K562 (cell line): ENCODE results near the gene DPH1. TPM values are rescaled to one million over a fixed set of nuclear protein-coding genes. Genes with fewer than 3 reads are reported as not detected.

Source experiments
- BRF2 ChIP-seq: IDR thresholded peaks from 3 replicates; pipeline ENCODE4 v1.6.1; 2011; ENCODE audit warnings: borderline replicate concordance, mild to moderate bottlenecking; ENCODE audit not compliant: insufficient read length, insufficient read depth
- ELF1 ChIP-seq: fragments of 200-800 bp; sonication (Bioruptor generic); IDR thresholded peaks from 2 replicates; pipeline ENCODE4 v1.6.1; 2016; ENCODE audit warnings: missing genetic modification characterization, missing compliant biosample characterization
- ERF ChIP-seq: fragments of 450-650 bp; formaldehyde crosslinking; IDR thresholded peaks from 2 replicates; pipeline ENCODE4 v1.4.0; 2020; ENCODE audit warnings: mild to moderate bottlenecking, mixed read lengths
- FIP1L1 ChIP-seq: fragments of 200-400 bp; formaldehyde crosslinking; IDR thresholded peaks from 2 replicates; pipeline ENCODE4 v1.6.1; 2018; ENCODE audit warnings: mild to moderate bottlenecking, low read depth, low read length; ENCODE audit not compliant: poor library complexity, severe bottlenecking
- HNRNPLL ChIP-seq: fragments of 200-400 bp; formaldehyde crosslinking; IDR thresholded peaks from 2 replicates; pipeline ENCODE4 v1.6.1; 2017; ENCODE audit warnings: low read length, low read depth, mild to moderate bottlenecking; ENCODE audit not compliant: poor library complexity, severe bottlenecking
- MEF2D ChIP-seq: conservative IDR thresholded peaks from 2 replicates; pipeline ENCODE4 v1.6.1; 2016; ENCODE audit warnings: low read depth, missing genetic modification characterization, missing compliant biosample characterization
- NR2C1 ChIP-seq, 2 experiments: fragments of 450-650 bp; IDR thresholded peaks; 2 replicates each; pipeline ENCODE4 v1.6.1; 2017; ENCODE audit warnings: mild to moderate bottlenecking in 2 of 2, antibody characterized with exemption in 1 of 2, inconsistent platforms in 1 of 2, missing compliant biosample characterization in 1 of 2, missing genetic modification characterization in 1 of 2
- PHF20 ChIP-seq: fragments of 450-650 bp; IDR thresholded peaks from 2 replicates; pipeline ENCODE4 v1.6.1; 2018; ENCODE audit not compliant: partially characterized antibody
- PHTF2 ChIP-seq: fragments of 250-450 bp; sonication (Bioruptor Pico); IDR thresholded peaks from 2 replicates; pipeline ENCODE4 v1.5.0; 2021; ENCODE audit warnings: mild to moderate bottlenecking
- POLR2A ChIP-seq: fragments of 450-650 bp; conservative IDR thresholded peaks from 2 replicates; pipeline ENCODE4 v1.6.1; 2016
- RBBP5 ChIP-seq: fragments of 200-600 bp; sonication (generic); IDR thresholded peaks from 2 replicates; pipeline ENCODE4 v1.6.1; 2012; ENCODE audit warnings: borderline replicate concordance, mild to moderate bottlenecking, low read length, control low read depth, inconsistent platforms; ENCODE audit not compliant: insufficient read depth, poor library complexity, severe bottlenecking
- RFX5 ChIP-seq: IDR thresholded peaks from 2 replicates; pipeline ENCODE4 v1.6.1; 2011; ENCODE audit warnings: low read depth, mild to moderate bottlenecking, improper control_type of control experiment, low read length
- ZNF253 ChIP-seq: fragments of 250-450 bp; sonication (Bioruptor Pico); conservative IDR thresholded peaks from 2 replicates; pipeline ENCODE4 v1.6.1; 2021; ENCODE audit warnings: mild to moderate bottlenecking
- polyA plus RNA-seq, 8 experiments: library from polyadenylated mRNA; depleted of rRNA in 4 of 8; stranded (reverse) in 5 of 8; unstranded in 3 of 8; fragments of >200 nt; fragmentation: Nextera tagmentation in 2 of 8; fragmentation: Illumina TruSeq in 1 of 8; extraction: Ambion mirVana in 2 of 8; extraction: Trizol in 1 of 8; gene quantifications; 2 replicates each; pipeline versions ENCODE4 v1.2.1 to v1.2.3, GENCODE V29; 2011 to 2014; ENCODE audit warnings: inconsistent platforms in 1 of 8, missing spikeins in 1 of 8
- total RNA-seq, 7 experiments: library from RNA; depleted of rRNA in 6 of 7; stranded (reverse); fragments of >200 nt in 6 of 7; fragmentation: Illumina TruSeq in 2 of 7; extraction: Trizol in 2 of 7; gene quantifications; 2 replicates each; pipeline versions ENCODE4 v1.2.1 to v1.2.3, GENCODE V29; 2011 to 2021; ENCODE audit warnings: low replicate concordance in 1 of 7
- TF ChIP-seq, protein P1 (sequence below), 2 experiments: fragments of 450-650 bp; formaldehyde crosslinking in 1 of 2; IDR thresholded peaks; 2 replicates each; pipeline versions ENCODE4 v1.4.0 to v1.6.1; 2014 to 2020; ENCODE audit warnings: mild to moderate bottlenecking in 2 of 2, borderline replicate concordance in 1 of 2, low read depth in 1 of 2
- TF ChIP-seq, protein P2 (sequence below): fragments of 200-800 bp; sonication (Bioruptor generic); IDR thresholded peaks from 2 replicates; pipeline ENCODE4 v1.6.1; 2017; ENCODE audit warnings: missing genetic modification characterization, missing compliant biosample characterization

The DPH1 gene
- total and polyA plus RNA-seq, 9 of the 15 experiments (the other 6 are each of a cell fraction or from before 2014, with no cell fraction given), result 0.42 to 40.6 (median 20.2) TPM

GRCh38 chr17:2041561-2042389, 11.8 kb downstream of the DPH1 start, which contains the start of gene OVCA2 (continued):
- TF ChIP-seq POLR2A (peak; percentile 80), RBBP5 (peak; percentile 82), RFX5 (no peak), MEF2D (tag) (no peak), PHF20 (peak; percentile 51), ELF1 (tag) (peak; percentile 92), NR2C1 (IDR thresholded peaks at IDR 0.05) (peak; percentile 70), NR2C1 (tag; IDR thresholded peaks at IDR 0.05) (peak; percentile 87), ZNF253 (CRISPR knock-in tag) (no peak), HNRNPLL (no peak), ERF (CRISPR knock-in tag) (no peak), FIP1L1 (peak; percentile 81), BRF2 (no peak), PHTF2 (CRISPR knock-in tag) (no peak)
- TF ChIP-seq, protein P1, sequence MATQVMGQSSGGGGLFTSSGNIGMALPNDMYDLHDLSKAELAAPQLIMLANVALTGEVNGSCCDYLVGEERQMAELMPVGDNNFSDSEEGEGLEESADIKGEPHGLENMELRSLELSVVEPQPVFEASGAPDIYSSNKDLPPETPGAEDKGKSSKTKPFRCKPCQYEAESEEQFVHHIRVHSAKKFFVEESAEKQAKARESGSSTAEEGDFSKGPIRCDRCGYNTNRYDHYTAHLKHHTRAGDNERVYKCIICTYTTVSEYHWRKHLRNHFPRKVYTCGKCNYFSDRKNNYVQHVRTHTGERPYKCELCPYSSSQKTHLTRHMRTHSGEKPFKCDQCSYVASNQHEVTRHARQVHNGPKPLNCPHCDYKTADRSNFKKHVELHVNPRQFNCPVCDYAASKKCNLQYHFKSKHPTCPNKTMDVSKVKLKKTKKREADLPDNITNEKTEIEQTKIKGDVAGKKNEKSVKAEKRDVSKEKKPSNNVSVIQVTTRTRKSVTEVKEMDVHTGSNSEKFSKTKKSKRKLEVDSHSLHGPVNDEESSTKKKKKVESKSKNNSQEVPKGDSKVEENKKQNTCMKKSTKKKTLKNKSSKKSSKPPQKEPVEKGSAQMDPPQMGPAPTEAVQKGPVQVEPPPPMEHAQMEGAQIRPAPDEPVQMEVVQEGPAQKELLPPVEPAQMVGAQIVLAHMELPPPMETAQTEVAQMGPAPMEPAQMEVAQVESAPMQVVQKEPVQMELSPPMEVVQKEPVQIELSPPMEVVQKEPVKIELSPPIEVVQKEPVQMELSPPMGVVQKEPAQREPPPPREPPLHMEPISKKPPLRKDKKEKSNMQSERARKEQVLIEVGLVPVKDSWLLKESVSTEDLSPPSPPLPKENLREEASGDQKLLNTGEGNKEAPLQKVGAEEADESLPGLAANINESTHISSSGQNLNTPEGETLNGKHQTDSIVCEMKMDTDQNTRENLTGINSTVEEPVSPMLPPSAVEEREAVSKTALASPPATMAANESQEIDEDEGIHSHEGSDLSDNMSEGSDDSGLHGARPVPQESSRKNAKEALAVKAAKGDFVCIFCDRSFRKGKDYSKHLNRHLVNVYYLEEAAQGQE (IDR thresholded peaks at IDR 0.05; ENCODE audit: borderline replicate concordance), result 0 out of 2 replicates have a peak, but pooled peaks have one; percentile 5
- TF ChIP-seq, protein P1 (CRISPR knock-in tag; IDR thresholded peaks at IDR 0.05; ENCODE audit: low read depth), result no peak
- TF ChIP-seq, protein P2, sequence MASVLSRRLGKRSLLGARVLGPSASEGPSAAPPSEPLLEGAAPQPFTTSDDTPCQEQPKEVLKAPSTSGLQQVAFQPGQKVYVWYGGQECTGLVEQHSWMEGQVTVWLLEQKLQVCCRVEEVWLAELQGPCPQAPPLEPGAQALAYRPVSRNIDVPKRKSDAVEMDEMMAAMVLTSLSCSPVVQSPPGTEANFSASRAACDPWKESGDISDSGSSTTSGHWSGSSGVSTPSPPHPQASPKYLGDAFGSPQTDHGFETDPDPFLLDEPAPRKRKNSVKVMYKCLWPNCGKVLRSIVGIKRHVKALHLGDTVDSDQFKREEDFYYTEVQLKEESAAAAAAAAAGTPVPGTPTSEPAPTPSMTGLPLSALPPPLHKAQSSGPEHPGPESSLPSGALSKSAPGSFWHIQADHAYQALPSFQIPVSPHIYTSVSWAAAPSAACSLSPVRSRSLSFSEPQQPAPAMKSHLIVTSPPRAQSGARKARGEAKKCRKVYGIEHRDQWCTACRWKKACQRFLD (CRISPR knock-in tag), result 0 out of 2 replicates have a peak, but pooled peaks have one; percentile 43
